Islet of Langerhans (tissue), 1 donor: Measurements from ENCODE around the gene SLC19A1.
"Not testable (repeated sequence)": the region's sequence is repeated elsewhere in the genome, so short reads cannot be mapped to it uniquely, and the experiment has no call there.

Experiments
- FAIRE-seq: peaks from one replicate; lab custom pipeline; 2011; peaks lifted over from hg19 to GRCh38; lab: Jason Lieb, UNC

Gene SLC19A1

DNA sequence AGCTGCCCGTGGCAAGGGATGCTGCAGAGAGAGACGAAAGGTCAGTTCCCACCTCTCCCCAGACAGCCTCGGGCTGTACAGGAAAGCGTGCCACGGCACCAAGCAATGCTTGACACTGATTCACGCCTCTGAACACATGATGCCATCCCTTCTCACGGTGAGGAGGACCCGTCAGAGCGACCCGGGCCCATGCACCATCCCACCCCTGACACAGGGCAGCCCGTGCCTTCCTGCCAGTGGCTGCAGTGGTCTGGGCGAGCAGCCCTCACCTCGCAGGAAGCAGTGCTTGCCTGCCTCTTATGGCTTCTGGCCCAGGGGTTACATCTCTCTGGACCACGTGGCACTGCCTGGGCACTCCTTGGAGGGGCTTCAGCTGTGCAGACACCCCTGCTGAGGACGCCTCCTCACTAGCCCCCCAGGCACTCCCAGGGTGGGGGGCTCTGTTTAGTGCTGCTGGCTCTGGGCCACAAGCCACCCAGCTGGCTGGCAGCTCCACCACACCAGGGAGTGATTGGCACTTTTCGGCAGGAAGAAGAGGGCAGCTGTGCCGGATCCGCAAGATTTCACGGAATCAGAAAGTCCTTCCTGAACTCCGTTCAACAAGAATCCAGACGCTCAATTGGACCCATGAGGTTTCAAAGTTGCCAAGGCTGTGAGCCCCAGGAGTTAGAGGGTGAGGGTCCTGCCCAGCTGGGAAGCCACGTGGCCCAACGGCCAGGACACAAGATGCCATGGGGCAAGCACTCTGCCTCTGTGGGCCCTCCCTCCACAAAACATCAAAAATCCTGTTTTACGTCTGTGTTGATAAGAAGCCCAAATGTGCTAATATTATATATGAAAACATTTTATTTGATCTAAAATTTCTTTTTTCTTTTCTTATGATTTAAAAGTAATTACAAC lies 34.8 kb upstream of the SLC19A1 start:
- FAIRE-seq = no peak

DNA sequence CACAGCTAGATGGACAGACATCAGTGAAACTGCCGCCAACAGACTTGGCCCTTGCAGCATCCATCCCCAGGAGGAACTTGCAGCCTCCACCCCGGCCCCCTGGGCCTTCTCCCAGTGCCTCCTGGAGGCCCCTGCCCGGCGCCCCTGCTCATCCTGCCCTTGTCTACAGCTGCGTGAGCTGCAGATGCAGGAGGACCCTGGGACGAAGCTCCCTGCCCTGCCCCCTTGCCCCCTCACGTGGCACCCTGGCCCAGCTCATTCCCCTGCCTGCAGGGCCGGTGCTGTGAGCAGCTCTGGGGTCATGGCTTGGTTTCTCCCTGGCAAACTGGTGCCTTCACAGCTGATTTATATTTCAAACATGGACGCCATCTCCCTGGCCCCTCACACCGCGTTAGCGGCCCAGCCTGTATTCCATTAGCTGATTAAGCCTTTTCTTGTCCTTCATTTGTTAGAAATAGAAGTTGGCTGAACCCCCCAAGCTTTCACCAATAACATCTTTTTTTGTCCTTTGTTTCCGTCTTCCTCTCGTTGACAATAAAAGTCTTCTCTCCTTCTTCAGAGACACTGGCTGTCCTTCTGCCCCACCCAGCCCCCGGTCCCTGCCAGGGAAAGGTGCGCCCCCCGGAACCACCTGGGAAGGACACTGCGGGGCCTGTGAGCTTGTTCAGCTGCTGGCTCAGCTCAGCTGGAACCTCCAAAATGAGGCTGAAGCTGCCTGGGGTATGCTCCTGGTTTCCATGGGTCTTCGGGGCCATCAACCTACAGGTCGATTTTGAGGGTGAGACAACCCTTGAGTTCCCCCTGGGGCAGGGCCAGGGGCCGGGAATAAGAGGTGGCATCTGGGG lies 34.0 kb upstream of the SLC19A1 start:
- no peak for FAIRE-seq

DNA sequence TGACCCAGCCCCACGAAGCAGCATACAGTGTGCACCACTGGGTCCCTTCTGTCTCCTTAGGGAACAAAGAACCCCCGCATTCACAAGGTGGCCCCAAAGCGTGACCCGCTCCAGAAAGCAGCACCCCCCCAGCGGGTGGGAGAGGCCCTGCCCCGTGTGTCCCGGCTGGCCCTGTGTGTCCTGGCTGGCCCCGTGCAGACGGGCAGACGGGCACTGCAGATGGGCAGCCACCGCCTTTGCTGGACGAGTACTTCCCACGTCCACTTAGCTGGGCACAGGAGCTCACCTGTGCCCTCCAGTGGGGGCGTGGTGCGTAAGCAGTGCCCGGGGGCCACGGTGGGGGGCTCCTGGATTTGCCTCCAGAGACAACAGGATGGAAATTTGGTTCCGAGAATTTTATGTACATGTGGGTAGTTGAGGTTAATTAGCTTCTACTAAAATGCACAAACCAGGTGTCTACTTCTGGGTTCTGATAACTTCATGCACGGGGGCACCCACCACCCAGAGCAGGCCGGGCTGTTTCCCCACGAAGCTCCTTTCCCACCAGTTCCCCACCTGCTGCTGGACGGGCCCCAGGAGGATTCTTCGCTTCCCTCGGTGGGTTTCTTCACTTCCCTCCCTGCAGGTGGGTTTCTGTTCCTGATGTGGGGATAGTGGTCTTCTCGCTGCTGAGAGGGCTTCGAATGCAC lies 33.2 kb upstream of the SLC19A1 start:
- FAIRE-seq = no peak

DNA sequence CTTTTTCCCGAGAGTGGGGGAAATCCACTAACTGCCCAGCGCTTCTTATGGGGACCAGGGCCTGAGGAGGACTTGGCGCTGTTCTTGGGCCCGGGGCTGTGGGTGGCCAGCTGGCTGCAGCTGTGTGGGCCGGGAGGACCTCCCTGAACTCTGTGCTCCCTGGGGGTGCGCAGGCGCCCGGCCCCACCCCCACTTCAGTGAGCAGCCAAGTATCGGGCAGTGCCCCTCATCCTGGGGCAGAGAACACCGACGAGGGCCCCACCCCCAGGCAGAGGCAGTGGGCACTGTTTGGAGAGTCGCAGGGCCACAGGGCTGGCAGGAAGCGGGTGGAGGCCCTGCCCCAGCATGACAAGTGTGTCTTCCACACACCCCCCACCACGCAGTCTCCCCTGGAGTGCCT lies 32.5 kb upstream of the SLC19A1 start:
- no peak for FAIRE-seq

DNA sequence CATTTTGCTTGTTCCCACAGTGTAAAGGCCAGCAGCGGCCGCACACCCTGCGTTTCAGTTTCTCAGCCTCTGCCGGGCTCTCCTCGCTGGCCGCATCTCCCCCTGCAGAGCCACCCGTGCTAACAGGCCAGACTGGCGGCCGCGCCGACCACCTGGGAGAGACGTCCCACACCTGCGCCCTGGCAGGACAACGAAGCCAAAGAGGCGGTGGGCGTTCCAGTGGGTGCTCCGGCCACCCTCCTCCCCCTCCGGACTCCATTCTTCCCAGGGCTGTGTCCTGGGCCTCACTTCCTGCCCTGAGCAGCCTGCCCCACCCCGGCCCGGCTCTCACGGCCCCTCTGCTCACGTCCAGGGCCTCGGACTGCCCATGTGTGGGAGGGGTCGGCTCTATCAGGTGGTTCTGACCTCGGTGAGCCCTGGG lies 31.9 kb upstream of the SLC19A1 start:
- no peak for FAIRE-seq

DNA sequence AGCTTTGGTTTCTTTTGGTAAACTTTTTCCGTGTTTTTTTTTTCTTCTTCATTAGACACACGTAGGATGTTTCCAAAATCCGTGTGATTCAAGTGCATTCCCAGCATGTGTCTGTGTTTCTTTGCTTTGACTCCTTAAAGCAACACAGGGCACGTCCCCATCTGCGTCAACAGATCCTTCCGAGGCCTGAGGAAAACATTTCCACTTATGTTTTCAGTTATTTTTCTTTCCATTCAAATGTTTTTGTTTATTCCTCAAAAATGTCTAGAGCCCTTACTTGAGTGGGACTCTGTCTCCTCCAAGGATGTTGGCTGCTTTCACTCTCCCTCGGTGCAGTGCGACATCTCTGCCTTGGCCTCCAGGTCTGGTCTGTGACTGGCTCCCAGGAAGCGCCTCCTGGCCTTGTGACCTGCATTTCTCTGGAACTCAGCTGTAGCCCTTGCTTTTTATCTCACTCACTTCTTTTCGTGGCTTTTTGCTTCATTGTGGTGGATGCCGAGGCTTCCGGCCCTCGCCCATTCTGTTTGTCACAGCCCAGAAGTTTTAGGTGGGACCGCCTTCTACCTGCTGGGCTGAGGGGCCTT lies 31.3 kb upstream of the SLC19A1 start:
- FAIRE-seq = no peak

DNA sequence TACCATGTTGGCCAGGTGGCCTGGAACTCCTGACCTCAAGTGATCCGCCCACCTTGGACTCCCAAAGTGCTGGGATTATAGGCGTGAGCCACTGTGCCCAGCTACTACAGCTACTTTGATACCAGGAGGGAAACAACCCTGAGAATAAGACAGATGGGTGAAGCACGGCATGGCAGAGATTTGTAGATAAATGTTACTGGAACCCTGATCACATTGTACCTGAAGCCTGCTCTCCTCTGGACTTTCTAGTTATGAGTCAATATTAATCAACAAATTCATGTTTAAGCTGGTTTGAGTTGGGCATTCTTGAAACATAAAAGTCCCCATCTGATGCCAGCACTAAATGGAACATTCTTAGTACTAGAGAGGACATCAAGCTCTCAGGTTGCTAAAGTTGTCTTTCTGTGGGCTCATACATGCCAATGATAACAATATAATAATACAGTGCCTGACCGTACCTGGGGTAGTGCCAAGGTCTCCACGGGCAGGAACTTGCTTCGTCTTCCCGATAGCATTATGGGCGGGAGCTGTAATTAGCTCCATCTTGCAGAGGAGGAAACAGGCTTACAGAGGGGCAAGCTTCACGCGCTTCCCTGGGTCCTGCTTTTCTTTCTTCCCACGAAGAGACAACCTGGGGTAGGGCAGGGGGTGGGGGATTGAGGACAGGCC lies 30.7 kb upstream of the SLC19A1 start:
- FAIRE-seq = no peak

DNA sequence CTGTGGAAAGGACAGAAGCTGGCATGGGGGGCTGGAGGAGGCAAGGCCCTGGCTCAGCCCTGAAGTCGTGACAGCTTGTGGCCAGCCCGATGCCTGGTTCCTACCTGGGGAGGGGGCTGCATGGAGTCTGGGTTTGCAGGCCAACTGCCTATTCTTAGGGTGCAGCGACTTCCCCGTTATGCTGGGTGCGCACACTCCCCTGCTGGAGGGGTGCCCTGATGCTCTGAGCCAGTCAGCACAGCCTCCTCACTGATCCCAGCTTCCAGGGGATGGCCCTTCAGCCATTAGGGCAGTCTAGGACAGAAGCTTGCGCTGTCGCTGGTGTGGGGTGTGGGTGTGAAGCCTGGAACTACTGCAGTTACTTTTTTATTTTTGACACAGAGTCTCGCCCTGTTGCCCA lies 30.0 kb upstream of the SLC19A1 start:
- FAIRE-seq = no peak

DNA sequence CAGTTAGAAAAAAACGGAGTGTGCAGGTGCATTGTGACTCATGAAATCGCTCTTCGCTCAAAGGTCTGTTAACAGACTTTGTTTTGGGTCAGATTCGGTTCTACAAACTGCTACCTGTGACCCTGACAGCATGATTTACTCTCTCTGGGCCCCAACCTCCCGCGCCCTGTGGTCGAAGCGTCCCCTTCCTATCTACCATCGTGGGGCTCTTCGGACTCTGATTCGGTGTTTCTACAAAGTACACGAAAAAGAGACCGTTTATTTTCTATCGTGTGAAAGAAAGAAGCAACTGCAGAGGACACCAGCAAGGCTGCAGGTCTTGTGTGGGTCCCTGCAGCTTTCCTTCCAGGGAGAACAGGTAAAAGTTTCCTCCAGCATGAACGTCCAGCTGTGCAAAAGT lies 29.4 kb upstream of the SLC19A1 start:
- no peak for FAIRE-seq

DNA sequence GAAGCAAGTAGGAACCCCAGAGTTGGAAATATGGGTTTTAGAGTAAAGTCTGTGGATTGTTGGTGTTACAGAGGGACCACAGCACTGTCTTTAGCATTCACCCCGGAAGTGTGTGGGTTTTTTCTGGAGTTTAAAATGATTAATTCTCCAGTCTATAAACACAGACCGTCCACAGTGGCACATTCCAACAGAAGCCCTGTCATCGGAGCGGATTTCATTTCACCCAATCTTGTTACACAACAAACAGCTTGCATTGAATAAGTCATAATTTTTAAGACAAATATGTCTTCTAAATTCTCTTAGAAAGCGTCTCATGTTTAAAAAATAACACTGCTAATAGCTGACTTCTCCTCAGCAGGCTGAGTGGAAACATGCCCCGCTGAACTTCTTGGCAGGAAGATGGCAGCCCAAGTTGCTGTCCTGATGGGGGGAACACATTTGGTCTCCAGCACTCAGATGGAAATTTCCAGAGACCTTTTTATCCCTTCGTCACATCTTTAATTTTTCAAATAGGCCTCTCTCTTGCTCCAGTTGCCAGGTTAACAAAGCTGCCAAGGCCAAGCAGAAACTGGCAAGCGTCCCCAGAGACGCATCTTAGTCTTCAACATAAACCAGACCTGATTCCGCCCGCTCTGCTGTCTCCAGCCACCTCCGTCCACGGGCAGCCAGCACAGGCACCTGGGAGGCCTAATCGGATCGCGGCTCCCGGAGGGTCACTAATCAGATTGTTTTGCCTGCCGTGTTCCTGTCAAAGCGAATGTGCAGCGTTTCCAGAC lies 28.8 kb upstream of the SLC19A1 start:
- no peak for FAIRE-seq

DNA sequence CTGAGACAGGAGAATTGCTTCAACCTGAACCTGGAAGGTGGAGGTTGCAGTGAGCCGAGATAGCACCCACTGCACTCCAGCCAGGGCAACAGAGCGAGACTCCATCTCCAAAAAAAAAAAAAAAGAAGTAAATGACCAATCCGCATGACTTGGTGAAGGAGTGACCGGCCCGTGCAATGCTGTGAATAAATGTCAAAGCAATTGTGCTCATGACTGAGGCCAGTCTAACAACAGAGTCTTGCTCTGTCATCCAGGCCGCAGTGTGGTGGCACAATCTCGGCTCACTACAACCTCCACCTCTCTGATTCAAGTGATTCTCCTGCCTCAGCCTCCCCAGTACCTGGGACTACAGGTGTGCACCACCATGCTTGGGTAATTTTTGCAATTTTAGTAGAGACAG lies 27.8 kb upstream of the SLC19A1 start:
- no peak for FAIRE-seq

DNA sequence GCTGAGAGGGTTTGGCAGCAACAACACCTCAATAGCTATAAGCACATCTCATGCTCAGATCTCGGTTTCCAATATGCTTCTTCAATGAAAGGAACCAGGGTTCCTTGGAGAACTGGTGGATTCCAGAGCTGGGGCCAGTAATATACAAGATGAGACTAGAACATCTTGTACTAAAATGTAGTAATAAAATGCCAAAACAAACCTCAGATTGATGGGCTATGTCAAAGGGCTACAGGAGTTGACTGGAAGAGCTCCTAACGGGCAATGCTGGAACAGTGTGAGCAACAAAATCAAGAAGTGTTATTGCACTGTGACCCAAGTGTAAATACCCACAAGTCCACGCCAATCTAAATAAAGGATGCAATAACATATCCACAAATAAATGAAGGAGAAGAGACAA lies 26.1 kb upstream of the SLC19A1 start:
- no peak for FAIRE-seq

DNA sequence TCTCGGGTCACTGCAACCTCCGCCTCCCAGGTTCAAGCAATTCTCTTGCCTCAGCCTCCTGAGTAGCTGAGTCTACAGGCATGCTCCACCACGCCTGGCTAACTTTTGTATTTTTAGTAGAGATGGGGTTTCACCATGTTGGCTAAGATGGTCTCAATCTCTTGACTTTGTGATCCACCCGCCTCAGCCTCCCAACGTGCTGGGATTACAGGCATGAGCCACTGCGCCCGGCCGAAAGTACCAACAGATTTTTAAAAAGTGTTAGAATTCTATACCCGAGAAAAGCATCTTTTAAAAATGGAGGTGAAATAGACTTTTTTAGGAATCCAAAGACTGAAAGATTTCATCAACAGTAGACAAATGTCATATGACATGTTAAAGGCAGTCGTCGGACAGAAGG lies 21.9 kb upstream of the SLC19A1 start:
- FAIRE-seq = not testable (repeated sequence)

DNA sequence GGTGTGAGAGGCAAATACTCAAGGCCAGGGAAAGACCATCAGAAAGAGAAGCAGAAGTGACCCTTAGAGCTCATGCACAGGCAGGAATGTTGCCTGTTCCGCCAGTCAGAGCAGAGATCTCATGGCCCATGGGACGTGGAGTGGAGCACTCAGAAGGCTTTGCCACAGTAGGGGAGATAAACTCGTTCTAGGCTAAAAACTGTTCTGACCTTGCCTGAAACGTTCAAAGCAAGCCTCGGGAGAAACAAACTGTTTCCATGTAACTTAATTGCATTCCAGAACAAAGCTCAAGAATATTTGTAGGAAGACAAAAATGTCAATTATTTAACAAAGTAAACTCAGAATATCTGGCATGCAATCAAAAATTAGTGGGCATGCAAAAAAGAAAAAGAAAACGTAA lies 20.7 kb upstream of the SLC19A1 start:
- FAIRE-seq = no peak

DNA sequence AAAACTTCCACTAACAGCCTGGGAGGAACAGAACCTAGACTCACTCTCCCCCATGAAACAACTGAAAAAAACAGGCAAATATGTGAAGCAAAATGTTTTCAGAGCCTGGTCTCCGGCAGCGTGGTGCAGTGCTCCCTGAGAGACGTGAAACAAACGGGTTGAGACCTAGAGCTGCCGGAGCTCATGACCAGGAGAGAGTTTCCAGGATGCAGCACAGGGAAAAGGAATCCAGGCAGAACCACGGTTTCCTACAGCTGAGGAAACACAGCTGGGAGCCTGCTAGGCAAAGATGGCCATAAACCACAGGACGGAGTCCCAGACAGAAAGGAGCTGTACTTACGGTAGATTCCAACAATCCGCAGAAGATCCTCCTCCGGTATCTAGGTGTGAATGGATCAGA lies 20.2 kb upstream of the SLC19A1 start:
- FAIRE-seq = no peak

DNA sequence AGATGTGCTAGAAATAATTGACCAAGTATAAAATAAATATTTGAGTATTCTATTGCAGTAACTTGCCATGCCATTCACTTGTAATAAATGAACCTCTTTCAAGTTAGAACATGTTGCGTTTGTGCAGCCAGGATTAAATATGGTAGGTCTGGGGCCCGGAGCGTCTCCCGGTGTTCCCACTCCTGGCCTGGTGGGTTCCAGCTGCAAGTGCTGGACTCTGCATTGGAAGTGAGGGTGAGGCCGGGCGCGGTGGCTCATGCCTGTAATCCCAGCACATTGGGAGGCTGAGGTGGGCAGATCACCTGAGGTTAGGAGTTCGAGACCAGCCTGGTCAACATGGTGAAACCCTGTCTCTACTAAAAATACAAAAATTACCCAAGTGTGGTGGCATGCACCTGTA lies 19.0 kb upstream of the SLC19A1 start:
- FAIRE-seq = not testable (repeated sequence)

DNA sequence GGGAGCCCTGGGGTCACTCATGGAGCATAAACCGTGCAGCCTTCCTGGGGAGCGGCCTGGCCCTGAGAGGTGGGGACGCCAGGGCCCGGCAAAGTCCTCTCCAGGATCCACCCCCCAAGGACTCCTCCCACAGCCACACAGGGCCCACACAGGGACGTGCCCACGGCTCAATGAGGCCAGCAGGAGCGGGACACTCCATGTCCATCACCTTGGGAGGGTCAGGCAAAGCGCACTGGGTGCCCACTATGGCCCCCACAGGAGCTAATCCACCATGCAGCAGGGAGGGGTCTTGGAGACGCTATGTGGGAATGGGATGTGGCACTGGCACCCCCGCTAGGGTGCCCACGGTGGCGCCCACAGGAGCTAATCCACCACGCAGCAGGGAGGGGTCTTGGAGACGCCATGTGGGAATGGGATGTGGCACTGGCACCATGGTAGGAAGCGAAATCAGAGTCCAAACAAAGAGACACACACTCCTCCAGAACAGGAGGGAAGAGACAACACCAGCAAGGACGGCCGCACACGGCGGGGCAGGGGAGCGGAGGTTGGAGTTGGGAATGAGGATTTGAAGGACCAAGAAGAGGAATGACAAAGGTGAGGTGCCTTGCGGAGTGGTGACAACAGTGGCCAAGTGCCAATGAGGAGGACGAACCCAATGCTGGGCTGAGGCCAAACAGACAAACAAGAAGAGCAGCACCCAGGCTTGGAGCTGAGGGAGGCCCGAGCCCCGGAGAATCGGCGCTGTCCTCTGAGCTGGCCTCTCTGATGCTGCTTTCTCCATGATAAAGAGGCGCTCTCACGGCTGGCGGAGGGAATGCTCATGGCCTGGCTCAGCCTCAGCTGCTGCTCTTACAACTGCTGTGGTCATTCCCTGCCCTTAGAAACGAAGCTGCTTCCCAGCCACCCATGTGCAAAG lies 18.1 kb upstream of the SLC19A1 start:
- FAIRE-seq = no peak

DNA sequence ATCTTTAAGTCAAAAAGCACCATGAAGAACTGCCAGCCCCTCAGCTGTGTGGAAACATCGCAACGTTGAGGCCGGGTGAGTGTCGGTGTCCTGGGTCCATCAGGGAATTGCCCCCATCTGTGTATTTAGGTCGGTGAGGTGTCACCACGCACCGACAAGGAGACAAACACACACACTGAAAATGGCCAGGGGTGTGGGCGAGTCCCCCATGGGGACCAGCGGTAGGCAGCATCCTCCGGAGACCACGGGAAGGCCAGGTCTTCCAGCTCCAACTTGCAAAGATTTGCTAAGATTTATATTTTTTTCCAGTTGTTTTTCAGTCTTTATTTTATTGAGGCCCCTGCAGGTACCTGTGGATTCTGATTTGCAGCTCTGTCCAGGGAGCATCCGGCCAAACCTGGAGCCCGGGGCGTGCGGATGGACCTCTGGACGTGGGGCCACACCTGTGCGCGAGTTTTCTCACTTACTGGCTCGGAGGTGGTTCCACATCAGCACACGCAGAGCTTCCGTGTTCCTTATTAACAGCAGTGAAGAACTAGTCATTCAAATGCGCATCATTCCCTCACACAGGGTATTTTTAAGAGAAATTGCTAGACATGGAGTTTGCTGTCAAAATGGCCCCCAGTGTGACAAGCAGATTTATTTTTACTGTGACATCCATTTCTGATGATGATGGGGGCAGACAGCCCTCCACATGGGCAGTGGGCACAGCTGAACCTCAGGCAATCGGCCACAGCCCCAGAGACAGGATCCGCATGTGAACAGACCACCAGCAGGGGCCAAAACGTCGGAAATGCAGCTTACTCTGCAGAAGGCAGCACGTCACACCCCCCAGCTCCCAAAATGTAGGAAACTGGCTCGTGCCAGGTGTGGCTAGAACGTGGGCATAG lies 17.2 kb upstream of the SLC19A1 start:
- FAIRE-seq = no peak
